ENCODE results near the gene PPP6R2. TPM values are rescaled to one million over a fixed set of nuclear protein-coding genes. Genes with fewer than 3 reads are reported as not detected.
A peak's percentile ranks its signal among the peaks of the same experiment; 100 is the strongest.

The PPP6R2 gene
- total and polyA plus RNA-seq, 8 donors, result 21.1 to 70.4 (median 25.1) TPM

DNA sequence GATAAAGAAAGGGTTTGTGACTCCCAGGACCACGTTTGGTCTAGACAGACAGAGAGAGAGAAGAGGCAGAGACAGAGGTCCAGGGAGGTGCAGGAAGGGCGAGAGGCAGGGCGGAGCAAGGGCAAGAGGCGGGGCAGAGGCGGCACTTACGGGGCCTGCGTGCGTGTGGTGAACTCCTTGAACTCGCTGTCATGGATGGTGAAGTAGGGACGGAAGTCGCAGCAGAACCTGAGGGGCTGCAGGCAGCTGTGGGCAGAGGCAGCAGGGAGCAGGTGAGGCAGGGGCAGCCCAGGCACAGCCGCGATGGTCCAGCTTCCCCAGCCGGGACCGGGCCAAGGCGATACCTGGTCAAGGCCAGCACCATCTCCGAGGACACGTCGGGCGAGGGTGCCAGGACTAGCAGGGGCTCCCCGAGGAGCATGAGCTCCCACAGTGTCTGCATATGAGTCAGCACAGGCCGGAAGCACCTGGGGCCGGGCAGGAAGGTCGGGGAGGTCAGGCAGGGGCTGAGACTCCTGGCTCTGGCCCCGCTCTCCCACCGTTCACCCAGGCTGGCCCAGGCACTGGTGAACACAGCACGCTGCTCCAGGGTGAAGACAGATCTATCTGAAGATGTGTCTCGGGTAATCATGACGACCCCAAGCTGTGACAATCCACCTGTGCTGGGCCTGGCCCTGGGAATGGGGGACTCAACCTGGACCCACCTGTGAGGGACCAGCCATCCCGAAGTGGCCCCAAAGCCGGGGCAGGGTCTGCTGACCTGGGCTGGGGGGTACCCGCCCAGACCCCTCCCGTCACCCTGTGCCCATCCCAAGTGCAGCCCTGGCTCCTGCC is 28.5 kb upstream of the PPP6R2 start:
- 80 to 84% methylated on average over 33 of the region's 33 CpGs for WGBS, 2 donors
- FAIRE-seq, result no peak
- TF ChIP-seq, protein P1, sequence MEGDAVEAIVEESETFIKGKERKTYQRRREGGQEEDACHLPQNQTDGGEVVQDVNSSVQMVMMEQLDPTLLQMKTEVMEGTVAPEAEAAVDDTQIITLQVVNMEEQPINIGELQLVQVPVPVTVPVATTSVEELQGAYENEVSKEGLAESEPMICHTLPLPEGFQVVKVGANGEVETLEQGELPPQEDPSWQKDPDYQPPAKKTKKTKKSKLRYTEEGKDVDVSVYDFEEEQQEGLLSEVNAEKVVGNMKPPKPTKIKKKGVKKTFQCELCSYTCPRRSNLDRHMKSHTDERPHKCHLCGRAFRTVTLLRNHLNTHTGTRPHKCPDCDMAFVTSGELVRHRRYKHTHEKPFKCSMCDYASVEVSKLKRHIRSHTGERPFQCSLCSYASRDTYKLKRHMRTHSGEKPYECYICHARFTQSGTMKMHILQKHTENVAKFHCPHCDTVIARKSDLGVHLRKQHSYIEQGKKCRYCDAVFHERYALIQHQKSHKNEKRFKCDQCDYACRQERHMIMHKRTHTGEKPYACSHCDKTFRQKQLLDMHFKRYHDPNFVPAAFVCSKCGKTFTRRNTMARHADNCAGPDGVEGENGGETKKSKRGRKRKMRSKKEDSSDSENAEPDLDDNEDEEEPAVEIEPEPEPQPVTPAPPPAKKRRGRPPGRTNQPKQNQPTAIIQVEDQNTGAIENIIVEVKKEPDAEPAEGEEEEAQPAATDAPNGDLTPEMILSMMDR (IDR thresholded peaks at IDR 0.05), result no peak
- Histone ChIP-seq H3K36me3 (no peaks in the 10 kb centered on the region), H3K27me3 (no peaks in the 10 kb centered on the region), H3K27ac (no peak overlapping the region), H3K4me1 (no peaks in the 10 kb centered on the region), H3K4me3 (no peak overlapping the region), H3K9me3 (no peaks in the 10 kb centered on the region)
- intact Hi-C loops (cut with DNase I), result no loop called here
- ATAC-seq, result peak in 3 of 4 donors; percentile 38 to 77 (median 58)
- DNase-seq, result peak in 2 of 6 donors; percentile 29 to 38

DNA sequence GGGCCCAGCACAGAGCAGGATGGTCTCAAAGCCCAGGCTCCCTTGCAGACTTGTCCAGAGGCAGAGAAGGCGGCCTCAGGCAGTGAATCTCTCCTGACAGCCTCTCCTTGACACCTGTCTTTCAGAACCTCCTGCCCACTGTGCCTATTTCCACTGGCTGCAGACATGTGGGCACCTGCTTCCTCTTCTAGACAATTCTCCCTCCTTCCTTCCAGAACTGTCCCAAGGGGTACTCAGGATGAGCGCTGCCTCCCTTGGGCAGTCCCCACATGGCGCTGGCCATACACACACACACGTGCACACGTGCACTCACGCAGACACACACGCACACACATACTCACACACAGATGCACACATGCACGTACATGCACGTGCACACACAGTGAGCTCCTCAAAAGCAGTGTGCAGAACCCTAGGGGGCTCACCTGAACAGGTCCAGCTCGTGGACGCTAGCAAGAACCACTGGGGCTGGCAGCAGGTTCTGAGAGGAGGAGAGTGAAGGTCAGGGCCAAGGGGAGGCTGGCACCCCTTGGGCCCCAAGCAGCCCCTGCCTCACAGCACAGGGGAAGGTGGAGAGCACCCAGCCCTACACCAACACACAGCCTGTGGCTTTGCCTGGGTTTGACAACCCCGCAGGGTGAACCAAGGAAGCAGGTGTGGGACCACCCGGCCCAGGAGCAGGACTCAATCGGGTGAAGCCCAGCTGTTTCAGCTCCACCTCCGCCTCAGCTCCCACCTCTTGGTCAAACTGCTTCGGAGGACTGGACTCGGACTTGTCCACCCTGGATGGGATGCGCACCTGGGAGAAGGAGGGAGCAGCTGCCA is 27.6 kb upstream of the PPP6R2 start:
- WGBS, 2 donors, result 91% methylated on average over 18 of the region's 18 CpGs
- H3K27ac ChIP-seq, result no peak overlapping the region
- no peaks in the 10 kb centered on the region for H3K9me3 ChIP-seq
- H3K27me3 ChIP-seq, result no peaks in the 10 kb centered on the region
- no peaks in the 10 kb centered on the region for H3K4me1 ChIP-seq
- no peak for DNase-seq
- no peak for ATAC-seq
- intact Hi-C loops (cut with DNase I), result no loop called here
- FAIRE-seq, result no peak
- H3K4me3 ChIP-seq, result no peak overlapping the region
- no peaks in the 10 kb centered on the region for H3K36me3 ChIP-seq
- TF ChIP-seq, protein P1 (IDR thresholded peaks at IDR 0.05), result no peak

DNA sequence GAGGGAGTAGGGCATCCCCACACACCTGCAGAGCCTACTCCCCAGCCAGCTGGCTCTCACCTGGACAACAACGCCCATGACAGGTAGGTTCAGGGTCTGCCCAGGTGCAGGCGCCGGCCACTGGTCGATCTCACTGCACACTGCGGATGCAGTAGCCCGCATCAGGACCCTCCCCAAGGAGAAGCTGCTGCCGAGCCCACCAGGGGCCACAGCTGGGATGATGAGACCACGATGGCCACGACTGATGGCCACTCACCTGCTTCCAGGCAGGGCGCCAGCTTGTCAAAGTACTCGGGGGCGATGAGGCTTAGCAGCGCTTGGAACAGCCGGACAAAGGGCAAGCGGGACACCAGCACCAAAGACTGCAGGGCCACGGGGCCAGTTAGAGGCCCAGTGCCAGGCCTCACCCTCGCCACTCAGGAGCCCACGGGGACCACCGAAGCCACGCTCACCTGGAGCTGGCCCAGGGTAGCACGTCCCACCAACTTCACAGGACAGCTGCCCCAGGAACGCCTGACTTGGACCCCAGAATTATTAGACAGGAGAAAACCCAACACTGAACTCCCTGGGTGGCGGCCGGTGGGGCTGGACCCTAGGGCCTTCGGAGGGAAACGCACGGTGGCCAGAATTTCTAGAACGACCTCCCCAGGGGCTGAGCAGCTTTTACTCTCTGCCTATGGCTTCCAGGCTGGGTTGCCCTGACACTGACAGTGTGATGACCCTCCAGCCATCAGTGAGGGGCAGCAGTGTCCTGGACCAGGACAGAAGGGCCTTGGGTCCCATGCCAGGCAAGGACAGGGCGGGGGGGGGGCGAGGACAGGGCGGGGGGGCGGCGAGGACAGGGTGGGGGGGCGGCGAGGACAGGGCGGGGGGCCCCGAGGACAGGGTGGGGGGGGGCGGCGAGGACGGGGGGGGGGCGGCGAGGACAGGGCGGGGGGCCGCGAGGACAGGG is 26.7 kb upstream of the PPP6R2 start:
- ATAC-seq (no peak), DNase-seq (peak in 1 of 6 donors; percentile 37), FAIRE-seq (no peak)
- Histone ChIP-seq H3K27me3 (no peaks in the 10 kb centered on the region), H3K36me3 (no peaks in the 10 kb centered on the region), H3K27ac (no peak overlapping the region), H3K4me3 (no peak overlapping the region), H3K4me1 (no peaks in the 10 kb centered on the region), H3K9me3 (no peaks in the 10 kb centered on the region)
- TF ChIP-seq, protein P1 (IDR thresholded peaks at IDR 0.05), result no peak
- intact Hi-C loops (cut with DNase I), result no loop called here
- whole genome bisulfite sequencing, 2 donors, result 84 to 90% methylated on average over 28 to 29 of the region's 45 CpGs

DNA sequence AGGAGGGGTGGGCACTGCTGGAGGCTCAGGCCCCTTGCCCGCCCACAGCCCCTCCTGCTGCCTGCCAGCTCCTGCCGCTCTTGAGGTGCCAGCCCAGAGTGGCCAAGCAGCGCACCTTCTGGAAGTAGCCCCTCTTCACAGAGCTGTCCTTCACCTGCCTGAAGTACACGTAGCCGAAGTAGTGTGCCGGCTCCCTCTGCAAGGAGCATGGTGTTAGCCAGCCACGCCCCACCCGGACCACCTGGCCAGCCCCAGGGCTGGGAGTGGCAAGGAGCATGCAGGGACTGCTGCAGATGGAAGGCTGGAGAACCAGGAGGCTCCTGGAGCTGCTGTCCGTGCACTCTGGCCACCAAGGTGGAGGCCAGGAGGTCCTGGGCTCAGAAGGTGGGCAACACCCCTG is 25.9 kb upstream of the PPP6R2 start:
- Histone ChIP-seq H3K27ac (no peak overlapping the region), H3K36me3 (no peaks in the 10 kb centered on the region), H3K9me3 (no peaks in the 10 kb centered on the region), H3K4me1 (no peaks in the 10 kb centered on the region), H3K27me3 (no peaks in the 10 kb centered on the region), H3K4me3 (no peak overlapping the region)
- DNase-seq, result no peak
- 88 to 89% methylated on average over 7 to 9 of the region's 9 CpGs for WGBS, 2 donors
- FAIRE-seq, result no peak
- TF ChIP-seq, protein P1 (IDR thresholded peaks at IDR 0.05), result no peak
- no peak for ATAC-seq
- intact Hi-C loops (cut with DNase I), result no loop called here

All from pancreas (tissue), 10 donors.